GM10266 (cell line): Measurements from ENCODE around the gene STARD13.

ENCODE experiments used
- DNase-seq: peaks from one replicate; pipeline ENCODE4 v3.0.0; 2012; ENCODE audit errors: extremely low spot score
- TF ChIP-seq, protein P1 (sequence below): IDR thresholded peaks from 2 replicates; pipeline ENCODE4 v1.5.1; 2012; ENCODE audit warnings: mild to moderate bottlenecking, low read depth; ENCODE audit not compliant: control insufficient read depth, insufficient read depth; ENCODE audit errors: missing control alignments

Gene STARD13

GRCh38 chr13:33318037-33318436, 32.5 kb upstream of the STARD13 start:
- DNase-seq: no peak
- TF ChIP-seq, protein P1, sequence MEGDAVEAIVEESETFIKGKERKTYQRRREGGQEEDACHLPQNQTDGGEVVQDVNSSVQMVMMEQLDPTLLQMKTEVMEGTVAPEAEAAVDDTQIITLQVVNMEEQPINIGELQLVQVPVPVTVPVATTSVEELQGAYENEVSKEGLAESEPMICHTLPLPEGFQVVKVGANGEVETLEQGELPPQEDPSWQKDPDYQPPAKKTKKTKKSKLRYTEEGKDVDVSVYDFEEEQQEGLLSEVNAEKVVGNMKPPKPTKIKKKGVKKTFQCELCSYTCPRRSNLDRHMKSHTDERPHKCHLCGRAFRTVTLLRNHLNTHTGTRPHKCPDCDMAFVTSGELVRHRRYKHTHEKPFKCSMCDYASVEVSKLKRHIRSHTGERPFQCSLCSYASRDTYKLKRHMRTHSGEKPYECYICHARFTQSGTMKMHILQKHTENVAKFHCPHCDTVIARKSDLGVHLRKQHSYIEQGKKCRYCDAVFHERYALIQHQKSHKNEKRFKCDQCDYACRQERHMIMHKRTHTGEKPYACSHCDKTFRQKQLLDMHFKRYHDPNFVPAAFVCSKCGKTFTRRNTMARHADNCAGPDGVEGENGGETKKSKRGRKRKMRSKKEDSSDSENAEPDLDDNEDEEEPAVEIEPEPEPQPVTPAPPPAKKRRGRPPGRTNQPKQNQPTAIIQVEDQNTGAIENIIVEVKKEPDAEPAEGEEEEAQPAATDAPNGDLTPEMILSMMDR: no peak

- no peak for DNase-seq
- TF ChIP-seq, protein P1: no peak
Observed at GRCh38 chr13:33316890-33317289, 31.3 kb upstream of the STARD13 start.

DNA sequence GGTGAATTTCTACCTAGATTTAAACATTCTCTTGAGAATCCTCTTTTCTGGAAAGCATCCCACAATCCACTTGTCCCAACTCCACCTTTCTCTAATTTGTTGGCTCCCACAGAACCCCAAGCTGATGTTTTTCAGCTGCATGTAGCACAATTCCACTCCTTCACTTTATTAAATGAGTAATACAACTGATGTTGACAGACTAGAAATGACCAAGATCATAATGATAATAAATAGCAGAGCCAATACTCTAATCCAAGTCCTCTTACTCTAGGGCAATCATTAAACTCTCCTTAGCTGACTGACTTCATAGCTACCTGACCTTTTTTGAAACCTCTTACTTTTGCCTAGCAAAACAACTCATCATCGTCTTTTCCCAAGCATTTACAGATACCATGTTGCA, 27.9 kb upstream of the STARD13 start:
- no peak for DNase-seq
- TF ChIP-seq, protein P1: no peak

GRCh38 chr13:33312861-33313212, 27.3 kb upstream of the STARD13 start:
- no peak for DNase-seq
- TF ChIP-seq, protein P1: no peak

DNA sequence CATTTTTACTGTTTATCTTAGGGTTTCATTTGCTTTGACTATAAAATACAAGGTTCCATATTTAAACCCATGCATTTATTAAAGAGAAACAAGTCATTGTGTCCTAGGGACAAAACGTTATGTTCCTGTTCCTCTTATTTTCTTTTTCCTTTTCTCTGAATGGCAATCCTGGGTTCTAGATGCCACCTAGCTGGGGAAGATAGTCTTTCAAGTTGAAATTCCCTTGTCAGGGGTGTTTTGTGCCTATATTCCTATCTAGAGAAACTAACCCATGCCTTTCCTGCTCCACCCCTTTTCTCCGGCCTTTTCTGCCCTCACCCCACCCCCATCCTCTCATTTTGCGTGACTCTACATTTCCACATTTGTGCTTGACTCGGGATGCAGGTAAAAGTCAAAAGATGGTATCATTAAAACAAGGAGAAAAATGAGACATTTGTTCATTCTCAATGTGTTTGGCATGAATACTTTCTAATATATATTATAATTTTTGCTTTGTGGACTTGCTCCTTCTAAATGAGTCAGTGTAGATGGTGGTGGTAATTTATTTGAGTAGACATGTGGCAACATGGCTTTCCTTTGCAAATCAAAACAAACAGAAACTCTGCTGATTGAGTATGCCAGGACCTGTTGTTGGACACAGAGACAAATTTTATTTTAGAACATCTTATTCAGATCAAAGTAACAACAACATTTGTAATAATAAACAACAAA, 26.8 kb upstream of the STARD13 start:
- no peak for DNase-seq
- TF ChIP-seq, protein P1: no peak

DNA sequence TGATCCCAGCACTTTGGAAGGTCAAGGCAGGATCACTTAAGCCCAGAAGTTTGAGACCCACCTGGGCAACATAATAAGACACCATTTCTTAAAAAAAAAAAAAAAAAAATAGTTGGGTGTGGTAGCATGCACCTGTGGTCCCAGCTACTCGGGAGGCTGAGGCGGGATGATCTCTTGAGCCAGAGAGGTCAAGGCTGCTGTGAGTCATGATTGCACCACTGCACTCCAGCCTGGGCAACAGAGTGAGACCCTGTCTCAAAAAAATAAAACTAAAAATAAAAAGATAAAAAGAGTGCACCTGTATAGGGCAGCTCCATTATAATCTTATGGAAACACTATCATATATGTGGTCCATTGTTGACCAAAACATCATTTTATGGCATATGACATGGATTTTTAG, 25.5 kb upstream of the STARD13 start:
- no peak for DNase-seq
- TF ChIP-seq, protein P1: no peak

- TF ChIP-seq, protein P1: no peak
- DNase-seq: no peak
Observed at GRCh38 chr13:33310245-33311038, 24.9 kb upstream of the STARD13 start.
